Measurements from ENCODE around the gene MAGEE2.
A peak's percentile ranks its signal among the peaks of the same experiment; 100 is the strongest.
"Not testable (repeated sequence)": the region's sequence is repeated elsewhere in the genome, so short reads cannot be mapped to it uniquely, and the experiment has no call there.

Gene MAGEE2

GRCh38 chrX:75784680-75785491, at the start of gene MAGEE2:
MAGEE2 (minus strand) TSS chrX:75785254; CDS start chrX:75785051, 203 bp downstream.
- H3K9me3 Mint-ChIP-seq = no peaks in the 10 kb centered on the region
- peak; percentile 37 for ATAC-seq
- H3K4me1 Mint-ChIP-seq = peaks cover 10% of the 10 kb centered on the region
- no peak within 1 kb of the TSS for H3K27ac Mint-ChIP-seq
- H3K36me3 Mint-ChIP-seq = no peaks in the 10 kb centered on the region
- no peak for DNase-seq (ENCODE audit: low spot score in 2 of 2)
- peak within 1 kb of the TSS; percentile 56 for H3K4me3 Mint-ChIP-seq

GRCh38 chrX:75786290-75786689, 1.2 kb upstream of the MAGEE2 start:
- ATAC-seq = no peak
- no peak overlapping the region for H3K4me3 Mint-ChIP-seq

GRCh38 chrX:75781611-75782010, 3.4 kb downstream of the MAGEE2 start:
- Mint-ChIP-seq H3K9me3 (no peaks in the 10 kb centered on the region), H3K4me1 (peaks cover 10% of the 10 kb centered on the region), H3K4me3 (no peak overlapping the region), H3K27ac (no peak overlapping the region), H3K36me3 (no peaks in the 10 kb centered on the region)
- ATAC-seq = no peak
- DNase-seq (ENCODE audit: low spot score in 2 of 2) = no peak

More at GRCh38 chrX:75786290-75786689, 1.2 kb upstream of the MAGEE2 start:
- H3K36me3 Mint-ChIP-seq = no peaks in the 10 kb centered on the region
- no peaks in the 10 kb centered on the region for H3K9me3 Mint-ChIP-seq
- no peak overlapping the region for H3K27ac Mint-ChIP-seq
- peaks cover 10% of the 10 kb centered on the region for H3K4me1 Mint-ChIP-seq
- no peak for DNase-seq (ENCODE audit: low spot score in 2 of 2)

- not testable (repeated sequence) for H3K4me1 Mint-ChIP-seq; H3K36me3 Mint-ChIP-seq; DNase-seq (ENCODE audit: low spot score in 2 of 2); H3K27ac Mint-ChIP-seq; ATAC-seq; H3K4me3 Mint-ChIP-seq; H3K9me3 Mint-ChIP-seq
Measured at GRCh38 chrX:75768063-75768462, 17.0 kb downstream of the MAGEE2 start.

- no peak for DNase-seq (ENCODE audit: low spot score in 2 of 2)
- Mint-ChIP-seq H3K27ac (no peak overlapping the region), H3K36me3 (no peaks in the 10 kb centered on the region), H3K9me3 (no peaks in the 10 kb centered on the region), H3K4me1 (peaks cover 8% of the 10 kb centered on the region), H3K4me3 (no peak overlapping the region)
- ATAC-seq = no peak
Measured at GRCh38 chrX:75748431-75748830, 36.6 kb downstream of the MAGEE2 start.

- H3K36me3 Mint-ChIP-seq = no peaks in the 10 kb centered on the region
- peaks cover 8% of the 10 kb centered on the region for H3K4me1 Mint-ChIP-seq
- peak overlapping the region; percentile 59 for H3K4me3 Mint-ChIP-seq
- no peaks in the 10 kb centered on the region for H3K9me3 Mint-ChIP-seq
- DNase-seq (ENCODE audit: low spot score in 2 of 2) = peak in 1 of 2 donors; percentile 45
- H3K27ac Mint-ChIP-seq = peak overlapping the region; percentile 32
- ATAC-seq = peak; percentile 70
Measured at GRCh38 chrX:75746891-75747639, 38.0 kb downstream of the MAGEE2 start.

Data from stimulated activated effector memory CD8-positive, alpha-beta T cell treated with anti-CD3 and anti-CD28 coated beads, Interleukin-12 subunit alpha, Interleukin-12 subunit beta, amount 100 ng/mL, for 72 hours (primary cell).